ENCODE measurements around the gene RRP12. TPM values are rescaled to one million over a fixed set of nuclear protein-coding genes. Genes with fewer than 3 reads are reported as not detected.

RRP12 gene
- total and polyA plus RNA-seq, 7 experiments from 2014 or later, result 10.6 to 197 (median 25.1) TPM

GRCh38 chr10:97406064-97406463 lies 4.9 kb upstream of the RRP12 start:
- H3K27me3 Mint-ChIP-seq, result no peaks in the 10 kb centered on the region
- H3K4me3 ChIP-seq (ENCODE audit: low read length), result no peak overlapping the region
- no peak for DNase-seq
- ChIA-PET POLR2A (interaction anchor here (0.9 kb wide), 1 partner anchor 147 kb away, joined by 3 read pairs; no protein-coding TSS in a partner anchor), CTCF (interaction anchor here (1.0 to 1.6 kb wide), 4 partner anchors 9 to 89 kb away, joined by 3 to 7 read pairs (median 5); no protein-coding TSS in a partner anchor)
- no peaks in the 10 kb centered on the region for H3K36me3 ChIP-seq (ENCODE audit: control insufficient read depth in 2 of 3, insufficient read depth in 3 of 3, low read length in 3 of 3)
- peaks cover 9 to 11% of the 10 kb centered on the region in 2 donors for H3K4me1 ChIP-seq (ENCODE audit: control insufficient read depth in 2 of 2, insufficient read depth in 2 of 2, low read length in 2 of 2)
- H3K4me1 Mint-ChIP-seq, result peaks cover 6 to 18% (median 14%) of the 10 kb centered on the region in 7 donors
- H3K9me3 Mint-ChIP-seq, result peaks cover 0 to 2% (median 0%) of the 10 kb centered on the region in 11 donors
- peak; percentile 14 for ATAC-seq
- H3K36me3 Mint-ChIP-seq, result no peaks in the 10 kb centered on the region
- H3K9me3 ChIP-seq (ENCODE audit: control insufficient read depth in 2 of 3, low read length in 3 of 3), result no peaks in the 10 kb centered on the region
- intact Hi-C loops (cut with micrococcal nuclease), result loop anchor here in 1 of 2 donors (2.0 to 10.0 kb wide), 2 partner anchors 325 to 821 kb away; partner anchors contain the start of gene TM9SF3
- no peaks in the 10 kb centered on the region for H3K27me3 ChIP-seq (ENCODE audit: control insufficient read depth in 2 of 2, insufficient read depth in 2 of 2, low read length in 2 of 2)
- no peak overlapping the region for H3K4me3 Mint-ChIP-seq
- H3K27ac ChIP-seq (ENCODE audit: low read depth, low read length), result no peak overlapping the region
- peak overlapping the region in 3 of 9 donors; percentile 29 to 61 (median 32) for H3K27ac Mint-ChIP-seq

- H3K36me3 Mint-ChIP-seq, result no peaks in the 10 kb centered on the region
- H3K4me1 Mint-ChIP-seq, result peaks cover 9 to 31% (median 23%) of the 10 kb centered on the region in 7 donors
- no peak overlapping the region for H3K4me3 ChIP-seq (ENCODE audit: low read length)
- ChIA-PET POLR2A (no interaction called here), CTCF (interaction anchor here (0.8 kb wide), 1 partner anchor 150 kb away, joined by 3 read pairs; no protein-coding TSS in a partner anchor)
- ATAC-seq (no peak), DNase-seq (no peak)
- peaks cover 17 to 22% of the 10 kb centered on the region in 2 donors for H3K4me1 ChIP-seq (ENCODE audit: control insufficient read depth in 2 of 2, insufficient read depth in 2 of 2, low read length in 2 of 2)
- no peak overlapping the region for H3K4me3 Mint-ChIP-seq
- intact Hi-C loops (cut with micrococcal nuclease), result loop anchor here (5.0 to 10.0 kb wide), 2 partner anchors 127 to 819 kb away; partner anchors contain the start of gene TM9SF3 (in 1 of the 2)
- H3K9me3 Mint-ChIP-seq, result peaks cover 0 to 2% (median 0%) of the 10 kb centered on the region in 11 donors
- H3K27me3 ChIP-seq (ENCODE audit: control insufficient read depth in 2 of 2, insufficient read depth in 2 of 2, low read length in 2 of 2), result no peaks in the 10 kb centered on the region
- peak overlapping the region in 1 of 9 donors; percentile 54 for H3K27ac Mint-ChIP-seq
- no peaks in the 10 kb centered on the region for H3K36me3 ChIP-seq (ENCODE audit: control insufficient read depth in 2 of 3, insufficient read depth in 3 of 3, low read length in 3 of 3)
- no peaks in the 10 kb centered on the region for H3K9me3 ChIP-seq (ENCODE audit: control insufficient read depth in 2 of 3, low read length in 3 of 3)
- H3K27me3 Mint-ChIP-seq, result no peaks in the 10 kb centered on the region
- H3K27ac ChIP-seq (ENCODE audit: low read depth, low read length), result no peak overlapping the region
Observed at GRCh38 chr10:97404044-97404443, 2.9 kb upstream of the RRP12 start.

DNA sequence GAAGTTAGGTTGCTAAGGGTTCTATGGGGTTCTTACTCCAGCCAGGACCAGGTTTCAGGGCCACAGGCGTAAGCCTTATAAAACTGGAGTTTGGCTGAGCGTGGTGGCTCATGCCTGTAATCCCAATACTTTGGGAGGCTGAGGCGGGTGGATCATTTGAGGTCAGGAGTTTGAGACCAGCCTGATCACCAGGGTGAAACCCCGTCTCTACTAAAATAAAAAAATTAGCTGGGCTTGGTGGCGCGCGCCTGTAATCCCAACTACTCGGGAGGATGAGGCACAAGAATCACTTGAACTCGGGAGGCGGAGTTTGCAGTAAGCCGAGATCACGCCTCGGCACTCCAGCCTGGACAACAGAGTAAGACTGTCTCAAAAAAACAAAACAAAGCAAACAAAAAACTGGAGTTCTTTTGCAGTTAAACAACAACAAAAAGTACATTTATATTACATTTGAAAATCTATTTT lies 347 bp upstream of the RRP12 start:
- peaks cover 6 to 22% (median 13%) of the 10 kb centered on the region in 7 donors for H3K4me1 Mint-ChIP-seq

DNA sequence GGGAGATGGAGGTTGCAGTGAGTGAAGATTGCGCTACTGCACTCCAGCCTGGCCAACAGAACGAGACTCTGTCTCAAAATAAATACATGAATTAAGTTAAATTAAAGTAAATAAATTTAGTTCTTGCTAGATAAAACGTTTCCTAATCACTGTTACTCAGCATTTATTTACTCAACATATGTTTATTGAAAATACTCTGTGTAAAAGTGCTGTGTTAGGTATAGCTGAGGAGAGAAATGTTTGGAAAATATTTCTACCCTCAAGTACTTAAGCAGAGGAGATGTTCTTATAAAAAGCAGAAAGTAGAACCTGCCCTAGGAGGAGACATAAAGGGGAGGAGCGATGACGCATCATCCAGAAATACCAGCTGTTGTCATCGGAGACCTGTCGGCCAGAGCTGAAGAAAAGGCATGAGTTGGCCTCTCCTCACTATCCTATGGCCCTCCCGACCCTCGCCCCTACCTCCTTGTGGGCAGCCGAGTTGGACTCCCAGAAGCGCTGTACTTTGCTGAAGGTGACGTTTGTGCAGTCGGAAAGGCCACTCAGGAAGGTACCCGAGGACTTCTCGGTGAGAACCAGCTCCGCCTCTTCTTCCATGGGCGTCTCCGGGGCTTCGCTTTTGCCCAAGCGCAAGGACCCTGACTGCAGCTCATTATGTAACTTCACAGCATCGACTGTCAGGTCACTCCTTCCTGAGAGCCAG lies 1.1 kb downstream of the RRP12 start:
- ATAC-seq (peak; percentile 26), DNase-seq (peak in 5 of 9 donors; percentile 14 to 56 (median 22))
- Mint-ChIP-seq H3K4me1 (peaks cover 6 to 22% (median 17%) of the 10 kb centered on the region in 7 donors), H3K4me3 (peak overlapping the region; percentile 90 to 97 (median 95)), H3K27ac (peak overlapping the region; percentile 81 to 99 (median 98)), H3K9me3 (peaks cover 0 to 2% (median 0%) of the 10 kb centered on the region in 11 donors), H3K27me3 (no peaks in the 10 kb centered on the region), H3K36me3 (peaks cover 0 to 7% (median 5%) of the 10 kb centered on the region in 5 donors)
- H3K27ac ChIP-seq (ENCODE audit: low read depth, low read length), result peak overlapping the region; percentile 90
- no peaks in the 10 kb centered on the region for H3K9me3 ChIP-seq (ENCODE audit: control insufficient read depth in 2 of 3, low read length in 3 of 3)
- H3K4me3 ChIP-seq (ENCODE audit: low read length), result peak overlapping the region; percentile 73
- ChIA-PET CTCF (interaction anchor here (0.5 to 2.1 kb wide), 5 partner anchors 14 to 182 kb away, joined by 3 to 7 read pairs (median 4); no protein-coding TSS in a partner anchor), POLR2A (interaction anchor here (0.7 to 1.5 kb wide), 7 partner anchors 19 to 287 kb away, joined by 3 to 7 read pairs (median 3); partner anchors contain the start of genes AVPI1 and FRAT2)
- H3K4me1 ChIP-seq (ENCODE audit: control insufficient read depth in 2 of 2, insufficient read depth in 2 of 2, low read length in 2 of 2), result peaks cover 13 to 15% of the 10 kb centered on the region in 2 donors
- intact Hi-C loops (cut with micrococcal nuclease), result loop anchor here (2.0 to 10.0 kb wide), 4 partner anchors 121 to 815 kb away; partner anchors contain the start of genes TM9SF3 (in 1 of the 2) and ZFYVE27 (in 1 of the 2)
- H3K36me3 ChIP-seq (ENCODE audit: control insufficient read depth in 2 of 3, insufficient read depth in 3 of 3, low read length in 3 of 3), result peaks cover 0 to 10% (median 6%) of the 10 kb centered on the region in 3 experiments
- H3K27me3 ChIP-seq (ENCODE audit: control insufficient read depth in 2 of 2, insufficient read depth in 2 of 2, low read length in 2 of 2), result no peaks in the 10 kb centered on the region

More for the DNA sequence above, 347 bp upstream of the RRP12 start:
- Mint-ChIP-seq H3K27ac (peak overlapping the region; percentile 81 to 99 (median 98)), H3K27me3 (no peaks in the 10 kb centered on the region), H3K36me3 (peaks cover 0 to 1% (median 0%) of the 10 kb centered on the region in 5 donors), H3K9me3 (peaks cover 0 to 2% (median 0%) of the 10 kb centered on the region in 11 donors), H3K4me3 (peak overlapping the region; percentile 90 to 97 (median 95))
- H3K9me3 ChIP-seq (ENCODE audit: control insufficient read depth in 2 of 3, low read length in 3 of 3), result no peaks in the 10 kb centered on the region
- peak overlapping the region; percentile 73 for H3K4me3 ChIP-seq (ENCODE audit: low read length)
- peaks cover 0 to 1% (median 0%) of the 10 kb centered on the region in 3 experiments for H3K36me3 ChIP-seq (ENCODE audit: control insufficient read depth in 2 of 3, insufficient read depth in 3 of 3, low read length in 3 of 3)
- H3K27ac ChIP-seq (ENCODE audit: low read depth, low read length), result peak overlapping the region; percentile 90
- CTCF ChIA-PET, result interaction anchor here (0.6 to 2.1 kb wide), 9 partner anchors 8 to 122 kb away, joined by 3 to 7 read pairs (median 3); no protein-coding TSS in a partner anchor
- intact Hi-C loops (cut with micrococcal nuclease), result loop anchor here (1.0 to 10.0 kb wide), 14 partner anchors 25 to 817 kb away; partner anchors contain the start of genes ARHGAP19 (in 2 of the 2), EXOSC1 (in 2 of the 2), MMS19 (in 2 of the 2) and PGAM1 (in 2 of the 2)
- no peaks in the 10 kb centered on the region for H3K27me3 ChIP-seq (ENCODE audit: control insufficient read depth in 2 of 2, insufficient read depth in 2 of 2, low read length in 2 of 2)
- ATAC-seq (no peak), DNase-seq (no peak)
- POLR2A ChIA-PET, result interaction anchor here (0.6 to 1.5 kb wide), 13 partner anchors 13 to 1094 kb away, joined by 3 to 8 read pairs (median 3); partner anchors contain the start of genes AVPI1, EXOSC1, FRAT1 and FRAT2
- peaks cover 13 to 15% of the 10 kb centered on the region in 2 donors for H3K4me1 ChIP-seq (ENCODE audit: control insufficient read depth in 2 of 2, insufficient read depth in 2 of 2, low read length in 2 of 2)

DNA sequence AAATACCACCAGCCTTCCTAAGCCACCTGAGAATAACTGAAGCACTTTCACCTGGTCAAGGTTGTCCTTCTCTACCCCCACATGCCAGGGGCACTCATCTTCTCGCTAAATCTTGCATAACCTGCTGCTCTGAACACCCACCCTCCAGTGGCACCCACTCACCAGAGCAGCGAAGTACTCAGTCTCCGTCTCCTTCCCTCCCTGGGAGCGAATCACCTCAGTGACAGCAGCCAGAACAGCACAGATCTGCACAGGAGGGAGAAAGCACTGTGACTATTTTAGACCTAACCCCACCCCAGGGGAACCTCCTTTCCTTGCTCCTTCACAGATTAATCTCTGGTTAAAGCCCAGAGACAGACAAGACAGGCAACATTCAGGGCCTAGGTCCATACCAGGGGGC lies 5.1 kb downstream of the RRP12 start:
- Histone ChIP-seq H3K27ac (ENCODE audit: low read depth, low read length) (no peak overlapping the region), H3K36me3 (ENCODE audit: control insufficient read depth in 2 of 3, insufficient read depth in 3 of 3, low read length in 3 of 3) (peaks cover 0 to 32% (median 6%) of the 10 kb centered on the region in 3 experiments), H3K9me3 (ENCODE audit: control insufficient read depth in 2 of 3, low read length in 3 of 3) (no peaks in the 10 kb centered on the region), H3K4me3 (ENCODE audit: low read length) (no peak overlapping the region), H3K27me3 (ENCODE audit: control insufficient read depth in 2 of 2, insufficient read depth in 2 of 2, low read length in 2 of 2) (no peaks in the 10 kb centered on the region), H3K4me1 (ENCODE audit: control insufficient read depth in 2 of 2, insufficient read depth in 2 of 2, low read length in 2 of 2) (peaks cover 8 to 11% of the 10 kb centered on the region in 2 donors)
- POLR2A ChIA-PET, result no interaction called here
- no peaks in the 10 kb centered on the region for H3K27me3 Mint-ChIP-seq
- peaks cover 8 to 16% (median 9%) of the 10 kb centered on the region in 5 donors for H3K36me3 Mint-ChIP-seq
- DNase-seq (no peak), ATAC-seq (no peak)
- H3K4me3 Mint-ChIP-seq, result no peak overlapping the region
- peaks cover 0 to 17% (median 9%) of the 10 kb centered on the region in 7 donors for H3K4me1 Mint-ChIP-seq
- peak overlapping the region in 1 of 9 donors; percentile 43 for H3K27ac Mint-ChIP-seq
- H3K9me3 Mint-ChIP-seq, result peaks cover 0 to under 1% (median 0%) of the 10 kb centered on the region in 11 donors
- CTCF ChIA-PET, result no interaction called here
- intact Hi-C loops (cut with micrococcal nuclease), result no loop called here

GRCh38 chr10:97393034-97393573 lies 8.0 kb downstream of the RRP12 start:
- Histone ChIP-seq H3K9me3 (ENCODE audit: control insufficient read depth in 2 of 3, low read length in 3 of 3) (no peaks in the 10 kb centered on the region), H3K4me1 (ENCODE audit: control insufficient read depth in 2 of 2, insufficient read depth in 2 of 2, low read length in 2 of 2) (no peaks in the 10 kb centered on the region), H3K27me3 (ENCODE audit: control insufficient read depth in 2 of 2, insufficient read depth in 2 of 2, low read length in 2 of 2) (no peaks in the 10 kb centered on the region), H3K27ac (ENCODE audit: low read depth, low read length) (no peak overlapping the region), H3K4me3 (ENCODE audit: low read length) (no peak overlapping the region), H3K36me3 (ENCODE audit: control insufficient read depth in 2 of 3, insufficient read depth in 3 of 3, low read length in 3 of 3) (peaks cover 0 to 58% (median 6%) of the 10 kb centered on the region in 3 experiments)
- H3K36me3 Mint-ChIP-seq, result peaks cover 13 to 31% (median 15%) of the 10 kb centered on the region in 5 donors
- ChIA-PET CTCF (no interaction called here), POLR2A (no interaction called here)
- H3K27ac Mint-ChIP-seq, result peak overlapping the region in 1 of 9 donors; percentile 42
- H3K4me3 Mint-ChIP-seq, result no peak overlapping the region
- H3K27me3 Mint-ChIP-seq, result no peaks in the 10 kb centered on the region
- H3K9me3 Mint-ChIP-seq, result no peaks in the 10 kb centered on the region
- no peak for ATAC-seq
- intact Hi-C loops (cut with micrococcal nuclease), result no loop called here
- DNase-seq, result no peak
- peaks cover 0 to 10% (median 0%) of the 10 kb centered on the region in 7 donors for H3K4me1 Mint-ChIP-seq

Measured in naive thymus-derived CD4-positive, alpha-beta T cell (primary cell).